Body of pancreas (tissue), 4 donors: Measurements from ENCODE around the gene IL1RAPL1.

Experiments
- CTCF ChIP-seq, 7 experiments: fragments of 450-650 bp in 4 of 7; fragments of 200-600 bp in 3 of 7; sonication (generic) in 3 of 7; IDR thresholded peaks; one replicate each; pipeline ENCODE4 v1.5.1; 2016 to 2019; ENCODE audit warnings: antibody characterized with exemption in 7 of 7
- POLR2A ChIP-seq, 3 donors: fragments of 450-650 bp; IDR thresholded peaks; one replicate each; pipeline ENCODE4 v1.6.1; 2016; ENCODE audit warnings: antibody characterized with exemption in 3 of 3, mild to moderate bottlenecking in 2 of 3

- TF ChIP-seq POLR2A (IDR thresholded peaks at IDR 0.05) (no peak), CTCF (IDR thresholded peaks at IDR 0.05) (no peak)
Observed at GRCh38 chrX:28960063-28960462, 372.8 kb downstream of the IL1RAPL1 start.
